ENCODE results near the gene TMEM151A.
"Not testable (repeated sequence)": the region's sequence is repeated elsewhere in the genome, so short reads cannot be mapped to it uniquely, and the experiment has no call there.

The TMEM151A gene

DNA sequence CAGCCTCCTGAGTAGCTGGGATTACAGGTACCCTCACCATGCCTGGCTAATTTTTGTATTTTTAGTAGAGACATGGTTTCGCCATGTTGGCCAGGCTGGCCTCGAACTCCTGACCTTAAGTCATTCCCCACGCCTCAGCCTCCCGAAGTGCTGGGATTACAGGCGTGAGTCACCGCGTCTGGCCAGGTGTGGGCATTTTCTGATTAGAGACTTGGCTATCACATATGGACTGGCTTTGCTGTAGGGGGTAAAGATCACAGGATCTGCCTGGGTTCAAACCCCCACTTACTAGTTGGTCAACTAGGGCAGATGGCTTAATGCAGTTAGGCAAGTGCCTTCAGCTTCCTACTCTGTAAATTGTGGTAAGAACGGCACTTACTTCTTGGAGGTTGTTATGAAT, 18.6 kb downstream of the TMEM151A start:
- DNase-seq, result no peak

GRCh38 chr11:66310803-66311440, 19.2 kb downstream of the TMEM151A start:
- not testable (repeated sequence) for DNase-seq

GRCh38 chr11:66311470-66311964, 19.8 kb downstream of the TMEM151A start:
- DNase-seq, result no peak

GRCh38 chr11:66311965-66312548, 20.4 kb downstream of the TMEM151A start:
- DNase-seq, result peak; percentile 92

DNA sequence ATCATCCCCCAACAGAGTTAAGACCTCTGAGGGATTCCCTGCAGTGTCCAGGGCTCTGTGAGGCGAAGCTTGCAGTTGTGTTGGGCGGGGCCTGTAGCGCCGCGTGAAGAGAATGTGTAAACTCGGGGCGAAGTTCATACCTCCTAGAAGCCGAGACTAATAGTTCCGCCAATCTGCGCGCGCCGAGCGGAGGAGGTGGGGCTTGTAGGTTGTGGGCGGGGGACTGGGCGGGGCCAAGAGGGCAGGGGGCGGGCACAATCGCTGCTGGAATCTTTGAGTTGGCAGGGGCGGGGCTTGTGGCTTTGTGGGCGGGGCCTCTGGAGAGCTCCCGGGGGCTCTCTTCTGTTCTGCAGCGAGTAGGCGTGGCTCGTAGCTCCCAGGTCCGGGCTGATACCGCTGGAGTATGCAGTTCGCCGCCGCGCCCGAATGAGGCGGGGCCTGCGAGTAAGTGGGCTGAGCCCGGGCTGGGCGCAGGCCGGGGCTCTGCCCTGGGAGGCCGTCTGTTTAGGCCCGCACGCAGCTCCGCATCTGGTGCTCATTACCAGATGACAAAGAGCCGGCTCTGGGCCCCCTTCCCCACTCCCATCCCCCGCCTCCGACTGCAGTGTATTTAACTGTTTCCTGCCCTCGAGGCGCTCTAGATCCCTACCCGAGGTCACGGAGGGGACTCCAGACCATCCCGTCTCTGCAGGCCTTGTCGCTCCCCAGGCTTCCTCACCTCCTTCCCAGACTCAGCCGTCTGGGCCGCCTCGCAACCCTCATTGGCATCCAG, 21.0 kb downstream of the TMEM151A start:
- peak; percentile 100 for DNase-seq

- peak; percentile 59 for DNase-seq
Observed at GRCh38 chr11:66313321-66314185, 21.9 kb downstream of the TMEM151A start.

DNA sequence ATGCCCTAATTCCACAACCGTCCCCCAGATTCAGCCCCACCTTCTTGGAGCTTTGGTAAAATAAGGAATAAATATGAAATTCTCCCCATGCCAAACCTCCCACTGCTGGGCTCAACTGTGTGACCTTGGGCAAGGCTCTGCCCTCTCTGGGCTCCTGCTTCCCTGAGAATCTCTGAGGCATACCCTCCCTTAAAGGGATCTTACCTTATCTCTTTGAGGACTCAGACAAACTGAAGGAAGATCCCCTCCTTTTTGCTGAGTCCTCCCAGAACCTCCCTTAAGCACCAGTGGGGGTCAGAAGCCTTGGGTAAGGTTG, 22.4 kb downstream of the TMEM151A start:
- no peak for DNase-seq

DNA sequence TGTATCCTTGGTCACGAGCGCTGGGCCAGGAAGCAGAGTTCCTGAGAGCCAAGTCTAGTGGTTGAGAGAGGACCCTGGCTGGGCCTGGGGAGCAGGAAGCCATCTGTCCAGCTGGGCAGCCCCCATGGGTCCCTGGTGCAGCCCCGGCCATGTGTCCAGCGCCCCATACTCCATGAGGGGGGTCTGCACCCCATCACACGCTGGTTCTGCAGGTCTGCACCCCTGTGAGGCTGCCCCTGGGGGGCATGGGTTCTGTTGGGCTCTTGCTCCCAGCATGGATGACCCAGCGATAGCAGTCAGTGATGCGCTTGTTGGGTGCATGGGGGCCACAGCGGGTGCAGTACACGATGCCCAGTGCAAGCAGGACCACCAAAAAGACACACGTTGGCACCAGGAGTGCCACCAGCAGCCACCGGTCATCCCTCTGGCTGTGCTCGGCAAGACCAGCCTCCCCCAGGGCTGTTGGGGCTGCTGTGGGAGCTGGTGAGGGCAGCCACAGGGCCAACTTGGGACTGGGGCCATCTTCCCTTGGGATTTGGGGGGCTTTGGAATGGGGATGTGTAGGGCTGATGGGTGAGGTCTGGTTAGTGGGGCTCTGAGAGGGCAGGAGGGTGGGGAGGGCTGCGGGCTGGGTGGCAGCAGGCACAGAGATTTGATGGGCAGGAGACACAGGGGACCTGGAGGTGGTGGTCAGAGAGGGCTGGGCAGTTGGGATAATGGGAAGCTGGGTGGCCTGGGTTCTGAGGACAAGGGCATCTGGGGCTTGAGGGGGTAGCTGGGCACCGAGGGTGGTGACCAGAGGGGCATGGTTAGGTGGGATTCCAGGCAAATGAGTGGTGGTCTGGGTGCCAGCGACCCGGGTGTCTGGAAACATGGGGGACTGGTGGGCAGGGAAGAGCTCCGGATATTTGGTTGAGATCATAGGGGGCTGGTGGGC, 23.1 kb downstream of the TMEM151A start:
- DNase-seq, result no peak

- DNase-seq, result no peak
Observed at GRCh38 chr11:66315498-66315885, 23.8 kb downstream of the TMEM151A start.

- DNase-seq, result peak; percentile 27
Observed at GRCh38 chr11:66315921-66316811, 24.5 kb downstream of the TMEM151A start.

DNA sequence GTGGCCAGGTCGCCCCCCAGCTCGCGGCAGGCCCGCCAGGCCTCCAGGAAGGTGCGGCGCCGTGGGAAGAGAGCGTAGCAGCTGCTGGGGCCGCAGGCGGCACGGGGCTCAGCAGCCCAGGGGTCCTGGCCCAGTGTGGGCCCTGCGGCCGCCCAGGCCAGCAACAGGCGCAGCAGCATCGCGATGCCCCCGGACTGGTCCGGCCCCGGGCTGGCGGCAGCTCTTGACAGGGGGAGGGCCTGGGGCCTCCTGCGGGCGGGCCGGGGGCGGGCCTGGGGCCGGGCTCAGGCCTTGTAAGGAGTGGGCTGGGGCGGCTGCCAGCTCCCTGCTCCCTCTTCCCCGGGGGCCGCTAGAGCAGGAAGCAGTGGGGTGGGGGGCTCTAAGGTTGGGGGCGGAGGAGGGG, 25.2 kb downstream of the TMEM151A start, which contains the start of gene CD248:
Gene CD248 (minus strand): TSS at position 196 of the 403 bp plus-strand sequence. CDS start 17 bp downstream, at position 179.
- DNase-seq, result peak; percentile 76

DNA sequence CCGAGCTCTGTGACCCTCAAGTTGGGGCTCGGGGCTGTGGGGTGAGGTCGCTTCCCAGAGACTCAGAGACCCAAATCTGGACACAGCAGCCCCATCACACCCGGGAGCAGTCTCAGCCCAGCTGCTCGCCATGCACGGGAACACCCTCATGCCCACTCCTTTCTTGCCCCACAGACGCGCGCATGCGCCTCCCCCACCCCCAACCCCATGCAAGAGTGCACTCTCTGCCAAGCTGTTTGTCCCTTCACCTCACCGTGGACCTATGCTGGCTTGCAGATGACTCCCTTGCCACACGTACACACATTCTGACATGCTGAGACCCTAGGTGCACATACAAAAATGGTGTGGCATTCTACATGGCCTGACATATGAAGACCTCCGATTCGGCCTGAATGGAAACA, 25.6 kb downstream of the TMEM151A start:
- DNase-seq, result peak; percentile 64

- DNase-seq, result peak; percentile 78
Observed at GRCh38 chr11:66317723-66318599, 26.3 kb downstream of the TMEM151A start.

GRCh38 chr11:66318600-66318970, 26.9 kb downstream of the TMEM151A start:
- DNase-seq, result no peak

DNA sequence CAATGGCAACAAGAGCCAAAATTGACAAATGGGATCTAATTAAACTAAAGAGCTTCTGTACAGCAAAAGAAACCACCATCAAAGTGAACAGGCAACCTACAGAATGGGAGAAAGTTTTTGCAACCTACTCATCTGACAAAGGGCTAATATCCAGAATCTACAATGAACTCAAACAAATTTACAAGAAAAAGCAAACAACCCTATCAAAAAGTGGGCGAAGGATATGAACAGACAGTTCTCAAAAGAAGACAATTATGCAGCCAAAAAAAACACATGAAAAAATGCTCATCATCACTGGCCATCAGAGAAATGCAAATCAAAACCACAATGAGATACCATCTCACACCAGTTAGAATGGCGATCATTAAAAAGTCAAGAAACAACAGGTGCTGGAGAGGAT, 28.6 kb downstream of the TMEM151A start:
- not testable (repeated sequence) for DNase-seq

DNA sequence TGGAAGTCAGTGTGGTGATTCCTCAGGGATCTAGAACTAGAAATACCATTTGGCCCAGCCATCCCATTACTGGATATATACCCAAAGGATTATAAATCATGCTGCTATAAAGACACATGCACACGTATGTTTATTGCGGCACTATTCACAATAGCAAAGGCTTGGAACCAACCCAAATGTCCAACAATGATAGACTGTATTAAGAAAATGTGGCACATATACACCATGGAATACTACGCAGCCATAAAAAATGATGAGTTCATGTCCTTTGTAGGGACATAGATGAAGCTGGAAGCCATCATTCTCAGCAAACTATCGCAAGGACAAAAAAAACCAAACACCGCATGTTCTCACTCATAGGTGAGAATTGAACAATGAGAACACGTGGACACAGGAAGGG, 29.1 kb downstream of the TMEM151A start:
- DNase-seq, result not testable (repeated sequence)

- no peak for DNase-seq
Observed at GRCh38 chr11:66321606-66322005, 29.9 kb downstream of the TMEM151A start.

DNA sequence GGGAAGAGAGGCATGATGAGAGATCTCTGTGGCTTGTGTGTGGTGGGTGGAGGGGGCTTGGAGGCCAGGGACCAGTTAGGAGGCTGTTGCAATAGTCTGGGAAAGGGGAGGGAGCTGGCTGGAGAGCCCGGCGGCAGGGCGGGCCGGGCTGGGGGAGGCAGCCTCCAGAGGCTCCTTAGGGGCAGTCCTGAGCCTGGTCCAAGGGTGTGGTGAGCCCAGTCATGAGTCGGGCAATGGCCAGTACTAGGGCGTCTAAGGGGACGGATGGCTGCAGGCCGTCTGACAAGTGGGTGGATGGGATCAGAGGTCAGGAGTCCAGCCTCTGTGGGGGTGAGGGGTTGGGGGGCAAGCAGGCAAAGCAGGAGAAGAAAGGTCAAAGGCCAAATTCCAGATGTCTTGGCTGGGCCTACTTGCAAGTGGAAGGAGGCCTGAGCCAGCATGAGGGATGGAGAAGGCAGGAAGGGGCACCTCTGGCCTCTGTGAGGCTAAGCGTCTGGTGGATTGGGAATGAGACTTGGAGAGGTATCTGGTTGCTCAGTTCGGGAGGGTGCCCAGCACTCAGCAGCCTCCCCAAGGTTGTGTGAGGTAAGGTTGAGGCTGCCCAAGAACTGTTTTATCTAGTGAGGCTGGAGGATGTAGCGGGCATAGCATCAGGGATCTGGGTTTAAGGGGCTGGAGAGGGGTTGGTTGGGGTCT, 31.2 kb downstream of the TMEM151A start:
- no peak for DNase-seq

- no peak for DNase-seq
Observed at GRCh38 chr11:66323684-66324083, 32.0 kb downstream of the TMEM151A start.

All from EL (cell line).